K562 (cell line): ENCODE data around the gene SNRPD2. TPM values are rescaled to one million over a fixed set of nuclear protein-coding genes. Genes with fewer than 3 reads are reported as not detected.
"Not testable (repeated sequence)": the region's sequence is repeated elsewhere in the genome, so short reads cannot be mapped to it uniquely, and the experiment has no call there.

Experiments
- ATAC-seq: fragments of 200-7000 bp; cut with Tn5 transposase; 3 replicates; pipeline ENCODE4 v1.9.1; 2020; ENCODE audit warnings: moderate library complexity
- BruUV-seq: library from RNA; stranded (reverse); fragments of 400-500 nt; replicated peaks from 2 replicates; lab custom pipeline; 2021; lab: Mats Ljungman, UMichigan
- CTCF ChIA-PET: fragments of 300-600 bp; formaldehyde crosslinking; extraction: SDS; loops from one replicate; lab custom pipeline; 2021; ENCODE audit warnings: low intra/inter-chr PET ratio; lab: Yijun Ruan, JAX
- POLR2A ChIA-PET: fragments of 300-600, 350-650 bp; sonication (Branson Sonifier 250); formaldehyde crosslinking; extraction: SDS; loops from one replicate; lab custom pipeline; 2021; ENCODE audit warnings: antibody characterized with exemption, inconsistent platforms; lab: Yijun Ruan, JAX
- DNase-seq, 4 experiments: peaks; one replicate each; pipeline versions ENCODE4 v3.0.0 to v3.0.0-alpha.2; 2011 to 2018; ENCODE audit warnings: low spot score in 3 of 4, mixed read lengths in 3 of 4; ENCODE audit errors: extremely low read depth in 1 of 4
- FAIRE-seq: peaks from 2 replicates; lab custom pipeline; 2011; peaks lifted over from hg19 to GRCh38; lab: Jason Lieb, UNC
- H2AFZ ChIP-seq: 2 replicates; pipeline ENCODE4 v1.6.0; 2011; ENCODE audit warnings: low read depth, low read length, control low read depth, inconsistent platforms
- H3K27ac ChIP-seq: fragments of 200-600 bp; 3 replicates; pipeline ENCODE4 v1.8.0; 2011; ENCODE audit warnings: low read depth, mild to moderate bottlenecking, control low read depth, inconsistent platforms, low read length, moderate library complexity, mixed read lengths; ENCODE audit errors: extremely low read depth
- H3K27me3 ChIP-seq, 2 experiments: fragments of 300-600 bp in 1 of 2; 2 replicates in 1 of 2; 3 replicates in 1 of 2; pipeline versions ENCODE4 v1.6.0 to v1.8.0; 2011; ENCODE audit warnings: inconsistent platforms in 2 of 2, low read length in 2 of 2, mild to moderate bottlenecking in 1 of 2, mixed read lengths in 1 of 2, moderate library complexity in 1 of 2; ENCODE audit not compliant: control insufficient read depth in 2 of 2, insufficient read depth in 2 of 2
- H3K36me3 ChIP-seq: fragments of 300-600 bp; 3 replicates; pipeline ENCODE4 v1.8.0; 2011; ENCODE audit warnings: mild to moderate bottlenecking, low read length, inconsistent platforms; ENCODE audit not compliant: control insufficient read depth, insufficient read depth
- H3K4me1 ChIP-seq, 2 experiments: fragments of 200-600 bp in 1 of 2; replicated peaks in 1 of 2; 2 replicates in 1 of 2; 3 replicates in 1 of 2; pipeline versions ENCODE4 v1.5.1 to v1.8.0; 2011; ENCODE audit warnings: inconsistent platforms in 2 of 2, low read length in 2 of 2, mild to moderate bottlenecking in 1 of 2, mixed read lengths in 1 of 2, moderate library complexity in 1 of 2; ENCODE audit not compliant: control insufficient read depth in 2 of 2, insufficient read depth in 2 of 2
- H3K4me2 ChIP-seq: 2 replicates; pipeline ENCODE4 v1.6.1; 2011; ENCODE audit warnings: low read length, control low read depth, inconsistent platforms, mixed read lengths; ENCODE audit not compliant: insufficient read depth
- H3K4me3 ChIP-seq: fragments of 200-600 bp; sonication (generic), shearing (Covaris generic); 2 replicates; pipeline ENCODE4 v1.5.1; 2016; ENCODE audit warnings: control low read depth, inconsistent platforms
- H3K79me2 ChIP-seq: fragments of 200-600 bp; 3 replicates; pipeline ENCODE4 v1.8.0; 2011; ENCODE audit warnings: low read length, inconsistent platforms; ENCODE audit not compliant: control insufficient read depth, insufficient read depth
- H3K9ac ChIP-seq, 2 experiments: 2 replicates each; pipeline versions ENCODE4 v1.6.0 to v1.6.1; 2011; ENCODE audit warnings: low read depth in 2 of 2, low read length in 2 of 2, control low read depth in 1 of 2, inconsistent platforms in 1 of 2, mild to moderate bottlenecking in 1 of 2, mixed read lengths in 1 of 2; ENCODE audit not compliant: insufficient read depth in 1 of 2
- H3K9me1 ChIP-seq: one replicate; pipeline ENCODE4 v1.6.0; 2011; ENCODE audit warnings: inconsistent platforms, mild to moderate bottlenecking, low read length, moderate library complexity; ENCODE audit not compliant: control insufficient read depth, insufficient read depth
- H3K9me3 ChIP-seq: replicated peaks from 2 replicates; pipeline ENCODE4 v1.5.1; 2011; ENCODE audit warnings: low read depth, low read length, inconsistent platforms; ENCODE audit not compliant: control insufficient read depth, insufficient read depth
- H4K20me1 ChIP-seq: replicated peaks from 2 replicates; pipeline ENCODE4 v1.6.1; 2011; ENCODE audit warnings: low read length, inconsistent platforms, mixed read lengths; ENCODE audit not compliant: control insufficient read depth, insufficient read depth
- POLR2A ChIP-seq: fragments of 450-650 bp; conservative IDR thresholded peaks from 2 replicates; pipeline ENCODE4 v1.6.1; 2016
- POLR2AphosphoS2 ChIP-seq: IDR thresholded peaks from 2 replicates; pipeline ENCODE4 v1.6.1; 2012; ENCODE audit warnings: low read length, improper control_type of control experiment
- POLR2B ChIP-seq: fragments of 450-650 bp; IDR thresholded peaks from 2 replicates; pipeline ENCODE4 v1.6.1; 2018; ENCODE audit warnings: low read depth; ENCODE audit not compliant: partially characterized antibody
- POLR2G ChIP-seq: fragments of 200-400 bp; formaldehyde crosslinking; IDR thresholded peaks from 2 replicates; pipeline ENCODE4 v1.6.1; 2017; ENCODE audit warnings: low read depth, mild to moderate bottlenecking, antibody characterized with exemption, low read length, moderate library complexity
- RBFOX2 ChIP-seq: fragments of 200-400 bp; formaldehyde crosslinking; IDR thresholded peaks from 2 replicates; pipeline ENCODE4 v1.6.1; 2017; ENCODE audit warnings: low read depth, mild to moderate bottlenecking, low read length, moderate library complexity
- WGBS: fragments of 100-300 bp; shearing (Covaris generic); methylation state at CpG from one replicate; pipeline ENCODE4 v1.1.6; 2016; ENCODE audit warnings: low coverage, mixed read lengths; ENCODE audit not compliant: insufficient coverage; ENCODE audit errors: missing lambda C conversion rate; 5-methylcytosine and 5-hydroxymethylcytosine counted together
- in situ Hi-C: fragments of 300-500 bp; cut with MboI; formaldehyde crosslinking; loops from 4 replicates; pipeline ENCODE4 v1.15.0; 2018; ENCODE audit warnings: inconsistent platforms, mixed read lengths
- intact Hi-C: fragments of 100-400 bp; cut with micrococcal nuclease; formaldehyde crosslinking; loops from 2 replicates; pipeline ENCODE4 v1.14.2; 2022
- polyA plus RNA-seq, 8 experiments: library from polyadenylated mRNA; depleted of rRNA in 4 of 8; stranded (reverse) in 5 of 8; unstranded in 3 of 8; fragments of >200 nt; fragmentation: Nextera tagmentation in 2 of 8; fragmentation: Illumina TruSeq in 1 of 8; extraction: Ambion mirVana in 2 of 8; extraction: Trizol in 1 of 8; gene quantifications; 2 replicates each; pipeline versions ENCODE4 v1.2.1 to v1.2.3, GENCODE V29; 2011 to 2014; ENCODE audit warnings: inconsistent platforms in 1 of 8, missing spikeins in 1 of 8
- total RNA-seq, 7 experiments: library from RNA; depleted of rRNA in 6 of 7; stranded (reverse); fragments of >200 nt in 6 of 7; fragmentation: Illumina TruSeq in 2 of 7; extraction: Trizol in 2 of 7; gene quantifications; 2 replicates each; pipeline versions ENCODE4 v1.2.1 to v1.2.3, GENCODE V29; 2011 to 2021; ENCODE audit warnings: low replicate concordance in 1 of 7

SNRPD2 gene
- total and polyA plus RNA-seq, 9 of the 15 experiments (the other 6 are each of a cell fraction or from before 2014, with no cell fraction given) = 728 to 4,411 (median 1,029) TPM

DNA sequence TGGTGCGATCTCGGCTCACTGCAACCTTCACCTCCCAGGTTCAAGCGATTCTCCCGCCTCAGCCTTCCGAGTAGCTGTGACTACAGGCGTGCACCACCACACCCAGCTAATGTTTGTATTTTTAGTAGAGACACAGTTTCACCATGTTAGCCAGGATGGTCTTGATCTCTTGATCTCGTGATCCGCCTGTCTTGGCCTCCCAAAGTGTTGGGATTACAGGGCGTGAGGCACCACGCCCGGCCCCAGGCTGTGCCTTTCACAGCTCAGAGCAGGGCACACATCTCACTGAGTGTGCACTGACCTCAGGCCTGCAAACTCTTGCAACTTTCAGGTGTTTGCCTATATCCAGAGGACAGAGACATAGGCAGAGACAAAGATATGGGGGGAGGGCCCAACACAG, 6.7 kb downstream of the SNRPD2 start:
- Histone ChIP-seq H3K4me1 (peaks cover 3 to 19% of the 10 kb centered on the region in 2 experiments; a peak in 2 of 5 replicates), H3K36me3 (peaks cover 70% of the 10 kb centered on the region; the same call in 2 of the 3 replicates), H3K79me2 (peaks cover 15% of the 10 kb centered on the region)
- H4K20me1 ChIP-seq, CTCF ChIA-PET, ATAC-seq, in situ Hi-C loops, H3K4me2 ChIP-seq, H3K9ac ChIP-seq, H3K27me3 ChIP-seq, H3K4me3 ChIP-seq, H3K9me1 ChIP-seq, BruUV-seq, H3K9me3 ChIP-seq, intact Hi-C loops, FAIRE-seq, H2AFZ ChIP-seq, H3K27ac ChIP-seq, DNase-seq: not testable (repeated sequence)
- TF ChIP-seq POLR2AphosphoS2 (peak; percentile 70; the same call in 1 of the 2 replicates), RBFOX2 (0 out of 2 replicates have a peak, but pooled peaks have one; percentile 16), POLR2G (0 out of 2 replicates have a peak, but pooled peaks have one; percentile 21), POLR2A (peak; percentile 46), POLR2B (peak; percentile 0)
- POLR2A ChIA-PET = interaction anchor here (0.6 to 3.1 kb wide), 4 partner anchors 7 to 28 kb away, joined by 3 to 15 read pairs (median 6); partner anchors contain the start of genes QPCTL and SNRPD2
- WGBS = 82% methylated on average over 6 of the region's 11 CpGs
